SK-N-SH treated with all-trans-retinoic acid at 6 μM for 48 hours (cell line): ENCODE data around the gene SCEL.

ENCODE experiments used
- ATAC-seq: fragments of 200-7000 bp; cut with Tn5 transposase; 3 replicates; pipeline ENCODE4 v1.9.1; 2020; ENCODE audit warnings: mild to moderate bottlenecking, moderate library complexity
- ARNTL ChIP-seq: fragments of 450-650 bp; formaldehyde crosslinking; IDR thresholded peaks from 2 replicates; pipeline ENCODE4 v1.5.0; 2020; ENCODE audit warnings: low read depth, mild to moderate bottlenecking, moderate library complexity, borderline replicate concordance
- BACH2 ChIP-seq: fragments of 250-450 bp; sonication (Bioruptor Pico); IDR thresholded peaks from 2 replicates; pipeline ENCODE4 v1.9.0; 2021; ENCODE audit warnings: mild to moderate bottlenecking, borderline replicate concordance
- CSDC2 ChIP-seq: fragments of 250-450 bp; sonication (Bioruptor Pico); IDR thresholded peaks from 2 replicates; pipeline ENCODE4 v1.5.0; 2020; ENCODE audit warnings: mild to moderate bottlenecking, moderate library complexity
- CSRNP3 ChIP-seq: fragments of 250-450 bp; sonication (Bioruptor Pico); IDR thresholded peaks from 2 replicates; pipeline ENCODE4 v1.5.1; 2021; ENCODE audit warnings: mild to moderate bottlenecking, moderate library complexity
- ESRRG ChIP-seq: fragments of 250-450 bp; sonication (Bioruptor Pico); IDR thresholded peaks from 2 replicates; pipeline ENCODE4 v1.6.1; 2021; ENCODE audit warnings: mild to moderate bottlenecking
- GLIS3 ChIP-seq: fragments of 250-450 bp; sonication (Bioruptor Pico); IDR thresholded peaks from 2 replicates; pipeline ENCODE4 v1.5.0; 2020; ENCODE audit warnings: mild to moderate bottlenecking, moderate library complexity
- ISL1 ChIP-seq: fragments of 250-450 bp; sonication (Bioruptor Pico); IDR thresholded peaks from 2 replicates; pipeline ENCODE4 v2.1.2; 2022; ENCODE audit warnings: mild to moderate bottlenecking, moderate library complexity
- OSR1 ChIP-seq: fragments of 250-450 bp; sonication (Bioruptor Pico); IDR thresholded peaks from 2 replicates; pipeline ENCODE4 v1.8.0; 2022; ENCODE audit warnings: moderate library complexity, mild to moderate bottlenecking, inconsistent platforms
- PATZ1 ChIP-seq: fragments of 250-450 bp; sonication (Bioruptor Pico); IDR thresholded peaks from 2 replicates; pipeline ENCODE4 v1.8.0; 2020; ENCODE audit warnings: mild to moderate bottlenecking, moderate library complexity, borderline replicate concordance
- POU6F1 ChIP-seq: fragments of 250-450 bp; sonication (Bioruptor Pico); IDR thresholded peaks from 2 replicates; pipeline ENCODE4 v1.8.0; 2021; ENCODE audit warnings: low read depth, mild to moderate bottlenecking, moderate library complexity, borderline replicate concordance
- PPARA ChIP-seq: fragments of 250-450 bp; sonication (Bioruptor Pico); IDR thresholded peaks from 2 replicates; pipeline ENCODE4 v1.5.0; 2020; ENCODE audit warnings: mild to moderate bottlenecking, borderline replicate concordance
- RARB ChIP-seq: fragments of 250-450 bp; sonication (Bioruptor Pico); IDR thresholded peaks from 2 replicates; pipeline ENCODE4 v1.8.0; 2021; ENCODE audit warnings: mild to moderate bottlenecking, moderate library complexity
- SNAI2 ChIP-seq: fragments of 250-450 bp; sonication (Bioruptor Pico); IDR thresholded peaks from 2 replicates; pipeline ENCODE4 v1.5.0; 2020; ENCODE audit warnings: mild to moderate bottlenecking, moderate library complexity
- TCF4 ChIP-seq: fragments of 250-450 bp; sonication (Bioruptor Pico); IDR thresholded peaks from 2 replicates; pipeline ENCODE4 v1.8.0; 2021; ENCODE audit warnings: mild to moderate bottlenecking, moderate library complexity, borderline replicate concordance
- TOX ChIP-seq: fragments of 250-450 bp; sonication (Bioruptor Pico); IDR thresholded peaks from 2 replicates; pipeline ENCODE4 v1.8.0; 2021; ENCODE audit warnings: mild to moderate bottlenecking, moderate library complexity, borderline replicate concordance
- ZC3H10 ChIP-seq: fragments of 250-450 bp; sonication (Bioruptor Pico); IDR thresholded peaks from 2 replicates; pipeline ENCODE4 v1.5.1; 2021; ENCODE audit warnings: mild to moderate bottlenecking, moderate library complexity
- ZFP3 ChIP-seq: fragments of 250-450 bp; sonication (Bioruptor Pico); IDR thresholded peaks from 2 replicates; pipeline ENCODE4 v1.5.0; 2020; ENCODE audit warnings: mild to moderate bottlenecking, moderate library complexity
- ZFP30 ChIP-seq: fragments of 450-650 bp; formaldehyde crosslinking; IDR thresholded peaks from 2 replicates; pipeline ENCODE4 v1.5.0; 2022; ENCODE audit warnings: mild to moderate bottlenecking, moderate library complexity
- ZNF565 ChIP-seq: fragments of 450-650 bp; formaldehyde crosslinking; conservative IDR thresholded peaks from 2 replicates; pipeline ENCODE4 v1.5.0; 2020; ENCODE audit warnings: low read depth, mild to moderate bottlenecking, moderate library complexity
- ZNF70 ChIP-seq: fragments of 450-650 bp; formaldehyde crosslinking; IDR thresholded peaks from 2 replicates; pipeline ENCODE4 v1.5.0; 2020; ENCODE audit warnings: mild to moderate bottlenecking, moderate library complexity
- ZNF8 ChIP-seq: fragments of 450-650 bp; formaldehyde crosslinking; IDR thresholded peaks from 2 replicates; pipeline ENCODE4 v1.5.0; 2020; ENCODE audit warnings: mild to moderate bottlenecking, moderate library complexity

Gene SCEL

GRCh38 chr13:77583581-77583980 is 48.1 kb downstream of the SCEL start:
- ATAC-seq, result no peak
- TF ChIP-seq SNAI2 (CRISPR knock-in tag), result no peak
- no peak for TF ChIP-seq CSRNP3
- no peak for TF ChIP-seq ZNF70 (CRISPR knock-in tag)
- no peak for TF ChIP-seq GLIS3
- TF ChIP-seq RARB (CRISPR knock-in tag), result no peak
- TF ChIP-seq TCF4 (CRISPR knock-in tag), result no peak
- TF ChIP-seq PATZ1, result no peak
- TF ChIP-seq ZNF8, result no peak
- TF ChIP-seq ISL1 (CRISPR knock-in tag), result no peak
- no peak for TF ChIP-seq BACH2 (CRISPR knock-in tag)
- TF ChIP-seq, all 23 proteins: peak for 0

GRCh38 chr13:77584106-77584505 is 48.6 kb downstream of the SCEL start:
- ATAC-seq, result no peak
- TF ChIP-seq ZFP3 (CRISPR knock-in tag) (no peak), CSDC2 (CRISPR knock-in tag) (no peak), PPARA (CRISPR knock-in tag) (no peak), SNAI2 (CRISPR knock-in tag) (no peak), ZC3H10 (CRISPR knock-in tag) (no peak), RARB (CRISPR knock-in tag) (no peak), POU6F1 (CRISPR knock-in tag) (no peak), ZNF70 (CRISPR knock-in tag) (no peak), ISL1 (CRISPR knock-in tag) (no peak), GLIS3 (no peak), ARNTL (no peak), ZNF8 (no peak), ESRRG (CRISPR knock-in tag) (no peak), ZNF565 (CRISPR knock-in tag) (no peak), ZFP30 (CRISPR knock-in tag) (no peak), CSRNP3 (no peak), TCF4 (CRISPR knock-in tag) (no peak)

GRCh38 chr13:77595166-77595810 is 59.8 kb downstream of the SCEL start:
- TF ChIP-seq ISL1 (CRISPR knock-in tag) (peak; percentile 71), ZFP3 (CRISPR knock-in tag) (no peak)
- no peak for ATAC-seq

GRCh38 chr13:77596777-77597176 is 61.3 kb downstream of the SCEL start:
- ATAC-seq, result no peak
- no peak for TF ChIP-seq ZNF565 (CRISPR knock-in tag)
- no peak for TF ChIP-seq ZC3H10 (CRISPR knock-in tag)
- TF ChIP-seq RARB (CRISPR knock-in tag), result no peak
- no peak for TF ChIP-seq ZFP3 (CRISPR knock-in tag)
- no peak for TF ChIP-seq TOX (CRISPR knock-in tag)
- TF ChIP-seq SNAI2 (CRISPR knock-in tag), result no peak
- TF ChIP-seq TCF4 (CRISPR knock-in tag), result no peak
- TF ChIP-seq PATZ1, result no peak
- no peak for TF ChIP-seq ESRRG (CRISPR knock-in tag)
- no peak for TF ChIP-seq CSRNP3
- TF ChIP-seq BACH2 (CRISPR knock-in tag), result no peak
- no peak for TF ChIP-seq ZNF8
- TF ChIP-seq CSDC2 (CRISPR knock-in tag), result no peak
- no peak for TF ChIP-seq OSR1 (CRISPR knock-in tag)
